HepG2 (cell line): Measurements from ENCODE around the gene METTL23. TPM values are rescaled to one million over a fixed set of nuclear protein-coding genes. Genes with fewer than 3 reads are reported as not detected.

ENCODE experiments used
- CHCHD3 ChIP-seq: sonication (generic); formaldehyde crosslinking; IDR thresholded peaks from 2 replicates; pipeline ENCODE4 v1.8.0; 2022; ENCODE audit warnings: mild to moderate bottlenecking, missing genetic modification reagents, moderate library complexity
- CREM ChIP-seq, 2 experiments: sonication (generic) in 1 of 2; formaldehyde crosslinking in 1 of 2; IDR thresholded peaks; 2 replicates each; pipeline versions ENCODE4 v1.4.0 to v1.6.1; 2016 to 2020; ENCODE audit warnings: antibody characterized with exemption in 1 of 2, mild to moderate bottlenecking in 1 of 2, missing genetic modification reagents in 1 of 2
- GLI4 ChIP-seq: sonication (generic); formaldehyde crosslinking; IDR thresholded peaks from 2 replicates; pipeline ENCODE4 v1.5.1; 2020; ENCODE audit warnings: missing genetic modification reagents, mild to moderate bottlenecking, moderate library complexity, borderline replicate concordance
- GMEB2 ChIP-seq: IDR thresholded peaks from 2 replicates; pipeline ENCODE4 v1.6.1; 2016; ENCODE audit warnings: missing biosample characterization, missing genetic modification reagents, low read depth
- ISX ChIP-seq: sonication (generic); formaldehyde crosslinking; conservative IDR thresholded peaks from 2 replicates; pipeline ENCODE4 v1.5.0; 2020; ENCODE audit warnings: missing genetic modification reagents
- MIER2 ChIP-seq: IDR thresholded peaks from 2 replicates; pipeline ENCODE4 v1.6.1; 2016; ENCODE audit warnings: missing biosample characterization, missing genetic modification reagents
- NCOR1 ChIP-seq: fragments of 200-600 bp; sonication (generic); IDR thresholded peaks from 2 replicates; pipeline ENCODE4 v1.7.0; 2017; ENCODE audit warnings: antibody characterized with exemption, low read length, borderline replicate concordance
- NONO ChIP-seq, 2 experiments: fragments of 450-650 bp in 1 of 2; sonication (generic) in 1 of 2; formaldehyde crosslinking in 1 of 2; IDR thresholded peaks in 1 of 2; conservative IDR thresholded peaks in 1 of 2; 2 replicates each; pipeline versions ENCODE4 v1.6.1 to v1.8.0; 2017 to 2022; ENCODE audit warnings: mild to moderate bottlenecking in 1 of 2, missing genetic modification reagents in 1 of 2, moderate library complexity in 1 of 2
- POGK ChIP-seq: sonication (generic); formaldehyde crosslinking; conservative IDR thresholded peaks from 2 replicates; pipeline ENCODE4 v1.8.0; 2022; ENCODE audit warnings: mild to moderate bottlenecking, moderate library complexity, missing genetic modification reagents
- POLR2AphosphoS5 ChIP-seq: IDR thresholded peaks from 2 replicates; pipeline ENCODE4 v1.6.1; 2012; ENCODE audit warnings: low read depth, low read length
- SP2 ChIP-seq: sonication (generic); formaldehyde crosslinking; IDR thresholded peaks from 2 replicates; pipeline ENCODE4 v1.5.1; 2020; ENCODE audit warnings: mild to moderate bottlenecking, missing genetic modification reagents
- SPEN ChIP-seq: sonication (generic); formaldehyde crosslinking; IDR thresholded peaks from 2 replicates; pipeline ENCODE4 v1.5.1; 2020; ENCODE audit warnings: low read depth, mild to moderate bottlenecking, missing genetic modification reagents
- THYN1 ChIP-seq: sonication (generic); formaldehyde crosslinking; IDR thresholded peaks from 2 replicates; pipeline ENCODE4 v1.8.1; 2023; ENCODE audit warnings: low read depth, mild to moderate bottlenecking, moderate library complexity, missing genetic modification reagents, borderline replicate concordance
- ZEB1 ChIP-seq: IDR thresholded peaks from 2 replicates; pipeline ENCODE4 v1.6.1; 2012; ENCODE audit warnings: mild to moderate bottlenecking, low read depth, inconsistent platforms; ENCODE audit not compliant: insufficient replicate concordance
- ZNF766 ChIP-seq: sonication (generic); formaldehyde crosslinking; IDR thresholded peaks from 2 replicates; pipeline ENCODE4 v1.5.0; 2020; ENCODE audit warnings: missing genetic modification reagents, borderline replicate concordance
- polyA plus RNA-seq, 8 experiments: library from polyadenylated mRNA; depleted of rRNA in 3 of 8; stranded (reverse) in 7 of 8; unstranded in 1 of 8; fragments of >200 nt; fragmentation: Illumina TruSeq in 4 of 8; extraction: Trizol in 4 of 8; gene quantifications; 2 replicates each; pipeline versions ENCODE4 v1.2.1 to v1.2.3, GENCODE V29; 2011 to 2016; ENCODE audit warnings: low read depth in 4 of 8, missing spikeins in 1 of 8, mixed read lengths in 1 of 8; ENCODE audit not compliant: insufficient read depth in 1 of 8
- total RNA-seq, 5 experiments: library from RNA; depleted of rRNA; stranded (reverse); fragments of >200 nt; fragmentation: Illumina TruSeq; extraction: Trizol; gene quantifications; 2 replicates each; pipeline ENCODE4 v1.2.3, GENCODE V29; 2016; ENCODE audit warnings: low read depth in 1 of 5
- TF ChIP-seq, protein P1 (sequence below): IDR thresholded peaks from 2 replicates; pipeline ENCODE4 v1.6.1; 2016; ENCODE audit warnings: low read depth, missing genetic modification reagents, missing compliant biosample characterization
- TF ChIP-seq, protein P2 (sequence below): sonication (generic); formaldehyde crosslinking; IDR thresholded peaks from 2 replicates; pipeline ENCODE4 v1.9.0; 2021; ENCODE audit warnings: missing genetic modification reagents, borderline replicate concordance

Gene METTL23
- total and polyA plus RNA-seq, 2 of the 13 experiments (the other 11 are each of a cell fraction or from before 2014, with no cell fraction given) = 39.9 to 104 TPM

DNA sequence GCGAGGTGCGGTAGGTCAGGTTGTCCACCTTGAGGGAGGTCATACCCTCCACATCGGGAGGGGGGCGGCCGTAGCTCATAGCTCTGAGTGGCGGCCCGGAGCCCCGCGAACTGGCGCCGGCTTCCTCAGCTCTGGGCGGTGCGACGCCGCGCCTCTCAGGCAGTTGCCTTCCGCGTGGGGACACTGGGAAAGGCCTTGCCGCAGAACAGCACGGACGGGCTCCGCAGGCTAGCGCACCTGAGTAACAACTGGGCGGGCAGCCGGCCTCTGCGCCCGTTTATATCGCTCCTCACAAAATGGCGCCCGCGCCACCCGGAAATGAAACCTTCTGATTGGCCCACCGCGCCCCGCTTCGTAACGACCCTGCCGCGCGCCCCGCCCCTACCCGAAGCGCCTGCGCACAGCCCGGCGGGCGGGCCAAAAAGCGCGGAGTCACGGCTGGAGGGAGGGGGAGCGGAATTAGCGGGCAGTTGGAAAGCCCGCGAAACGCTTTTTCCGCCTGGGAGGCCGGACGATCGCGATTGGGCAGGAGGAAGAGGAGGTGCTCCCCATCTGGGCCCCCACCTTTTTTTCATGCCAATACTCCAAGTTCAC, 10.5 kb downstream of the METTL23 start, which contains the start of gene SRSF2 (continued):
- TF ChIP-seq, protein P1, sequence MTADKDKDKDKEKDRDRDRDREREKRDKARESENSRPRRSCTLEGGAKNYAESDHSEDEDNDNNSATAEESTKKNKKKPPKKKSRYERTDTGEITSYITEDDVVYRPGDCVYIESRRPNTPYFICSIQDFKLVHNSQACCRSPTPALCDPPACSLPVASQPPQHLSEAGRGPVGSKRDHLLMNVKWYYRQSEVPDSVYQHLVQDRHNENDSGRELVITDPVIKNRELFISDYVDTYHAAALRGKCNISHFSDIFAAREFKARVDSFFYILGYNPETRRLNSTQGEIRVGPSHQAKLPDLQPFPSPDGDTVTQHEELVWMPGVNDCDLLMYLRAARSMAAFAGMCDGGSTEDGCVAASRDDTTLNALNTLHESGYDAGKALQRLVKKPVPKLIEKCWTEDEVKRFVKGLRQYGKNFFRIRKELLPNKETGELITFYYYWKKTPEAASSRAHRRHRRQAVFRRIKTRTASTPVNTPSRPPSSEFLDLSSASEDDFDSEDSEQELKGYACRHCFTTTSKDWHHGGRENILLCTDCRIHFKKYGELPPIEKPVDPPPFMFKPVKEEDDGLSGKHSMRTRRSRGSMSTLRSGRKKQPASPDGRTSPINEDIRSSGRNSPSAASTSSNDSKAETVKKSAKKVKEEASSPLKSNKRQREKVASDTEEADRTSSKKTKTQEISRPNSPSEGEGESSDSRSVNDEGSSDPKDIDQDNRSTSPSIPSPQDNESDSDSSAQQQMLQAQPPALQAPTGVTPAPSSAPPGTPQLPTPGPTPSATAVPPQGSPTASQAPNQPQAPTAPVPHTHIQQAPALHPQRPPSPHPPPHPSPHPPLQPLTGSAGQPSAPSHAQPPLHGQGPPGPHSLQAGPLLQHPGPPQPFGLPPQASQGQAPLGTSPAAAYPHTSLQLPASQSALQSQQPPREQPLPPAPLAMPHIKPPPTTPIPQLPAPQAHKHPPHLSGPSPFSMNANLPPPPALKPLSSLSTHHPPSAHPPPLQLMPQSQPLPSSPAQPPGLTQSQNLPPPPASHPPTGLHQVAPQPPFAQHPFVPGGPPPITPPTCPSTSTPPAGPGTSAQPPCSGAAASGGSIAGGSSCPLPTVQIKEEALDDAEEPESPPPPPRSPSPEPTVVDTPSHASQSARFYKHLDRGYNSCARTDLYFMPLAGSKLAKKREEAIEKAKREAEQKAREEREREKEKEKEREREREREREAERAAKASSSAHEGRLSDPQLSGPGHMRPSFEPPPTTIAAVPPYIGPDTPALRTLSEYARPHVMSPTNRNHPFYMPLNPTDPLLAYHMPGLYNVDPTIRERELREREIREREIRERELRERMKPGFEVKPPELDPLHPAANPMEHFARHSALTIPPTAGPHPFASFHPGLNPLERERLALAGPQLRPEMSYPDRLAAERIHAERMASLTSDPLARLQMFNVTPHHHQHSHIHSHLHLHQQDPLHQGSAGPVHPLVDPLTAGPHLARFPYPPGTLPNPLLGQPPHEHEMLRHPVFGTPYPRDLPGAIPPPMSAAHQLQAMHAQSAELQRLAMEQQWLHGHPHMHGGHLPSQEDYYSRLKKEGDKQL (CRISPR knock-in tag) = 0 out of 2 replicates have a peak, but pooled peaks have one; percentile 45
- TF ChIP-seq GLI4 (CRISPR knock-in tag) = no peak
- TF ChIP-seq MIER2 (CRISPR knock-in tag) = no peak; the same call in none of the 2 replicates
- TF ChIP-seq NONO (IDR thresholded peaks at IDR 0.05) = no peak
- TF ChIP-seq NONO (CRISPR knock-in tag; conservative IDR thresholded peaks at IDR 0.05) = peak; percentile 93
- TF ChIP-seq, protein P2, sequence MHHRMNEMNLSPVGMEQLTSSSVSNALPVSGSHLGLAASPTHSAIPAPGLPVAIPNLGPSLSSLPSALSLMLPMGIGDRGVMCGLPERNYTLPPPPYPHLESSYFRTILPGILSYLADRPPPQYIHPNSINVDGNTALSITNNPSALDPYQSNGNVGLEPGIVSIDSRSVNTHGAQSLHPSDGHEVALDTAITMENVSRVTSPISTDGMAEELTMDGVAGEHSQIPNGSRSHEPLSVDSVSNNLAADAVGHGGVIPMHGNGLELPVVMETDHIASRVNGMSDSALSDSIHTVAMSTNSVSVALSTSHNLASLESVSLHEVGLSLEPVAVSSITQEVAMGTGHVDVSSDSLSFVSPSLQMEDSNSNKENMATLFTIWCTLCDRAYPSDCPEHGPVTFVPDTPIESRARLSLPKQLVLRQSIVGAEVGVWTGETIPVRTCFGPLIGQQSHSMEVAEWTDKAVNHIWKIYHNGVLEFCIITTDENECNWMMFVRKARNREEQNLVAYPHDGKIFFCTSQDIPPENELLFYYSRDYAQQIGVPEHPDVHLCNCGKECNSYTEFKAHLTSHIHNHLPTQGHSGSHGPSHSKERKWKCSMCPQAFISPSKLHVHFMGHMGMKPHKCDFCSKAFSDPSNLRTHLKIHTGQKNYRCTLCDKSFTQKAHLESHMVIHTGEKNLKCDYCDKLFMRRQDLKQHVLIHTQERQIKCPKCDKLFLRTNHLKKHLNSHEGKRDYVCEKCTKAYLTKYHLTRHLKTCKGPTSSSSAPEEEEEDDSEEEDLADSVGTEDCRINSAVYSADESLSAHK (CRISPR knock-in tag) = 0 out of 2 replicates have a peak, but pooled peaks have one; percentile 54
- no peak for TF ChIP-seq NCOR1
- TF ChIP-seq POGK = peak; percentile 85
- no peak; the same call in 1 of the 2 replicates for TF ChIP-seq GMEB2 (CRISPR knock-in tag)
- peak; percentile 98; the same call in 1 of the 2 replicates for TF ChIP-seq ZNF766 (CRISPR knock-in tag)
- TF ChIP-seq SPEN = peak; percentile 88
- no peak for TF ChIP-seq THYN1 (CRISPR knock-in tag)
- TF ChIP-seq ISX (CRISPR knock-in tag) = peak; percentile 86; the same call in 1 of the 2 replicates
- peak; percentile 97 for TF ChIP-seq CHCHD3 (CRISPR knock-in tag)
- peak; percentile 74 for TF ChIP-seq CREM (IDR thresholded peaks at IDR 0.05)
- TF ChIP-seq CREM (CRISPR knock-in tag; IDR thresholded peaks at IDR 0.05) = no peak
- TF ChIP-seq ZEB1 = no peak
- peak; percentile 99 for TF ChIP-seq POLR2AphosphoS5
- TF ChIP-seq SP2 = peak; percentile 74
